Upper lobe of left lung (tissue), 4 donors: ENCODE measurements around the gene LRRC14B.

ENCODE experiments used
- EP300 ChIP-seq, 4 donors: sonication (generic); formaldehyde crosslinking; IDR thresholded peaks; one replicate each; pipeline ENCODE4 v1.5.1; 2017; ENCODE audit warnings: antibody characterized with exemption in 4 of 4, control low read depth in 2 of 4
- POLR2A ChIP-seq, 4 donors: fragments of 450-650 bp; IDR thresholded peaks; one replicate each; pipeline ENCODE4 v1.5.1; 2016 to 2017; ENCODE audit warnings: antibody characterized with exemption in 4 of 4, mild to moderate bottlenecking in 2 of 4
- POLR2AphosphoS5 ChIP-seq, 2 donors: sonication (generic); formaldehyde crosslinking; IDR thresholded peaks; one replicate each; pipeline ENCODE4 v1.5.1; 2017; ENCODE audit warnings: antibody characterized with exemption in 2 of 2
- TF ChIP-seq, protein P1 (sequence below), 6 experiments: fragments of 450-650 bp in 4 of 6; fragments of 200-600 bp in 2 of 6; sonication (generic) in 2 of 6; IDR thresholded peaks; one replicate each; pipeline ENCODE4 v1.5.1; 2016 to 2019; ENCODE audit warnings: antibody characterized with exemption in 6 of 6

GRCh38 chr5:189976-190365 lies 1.3 kb upstream of the LRRC14B start:
- TF ChIP-seq, protein P1, sequence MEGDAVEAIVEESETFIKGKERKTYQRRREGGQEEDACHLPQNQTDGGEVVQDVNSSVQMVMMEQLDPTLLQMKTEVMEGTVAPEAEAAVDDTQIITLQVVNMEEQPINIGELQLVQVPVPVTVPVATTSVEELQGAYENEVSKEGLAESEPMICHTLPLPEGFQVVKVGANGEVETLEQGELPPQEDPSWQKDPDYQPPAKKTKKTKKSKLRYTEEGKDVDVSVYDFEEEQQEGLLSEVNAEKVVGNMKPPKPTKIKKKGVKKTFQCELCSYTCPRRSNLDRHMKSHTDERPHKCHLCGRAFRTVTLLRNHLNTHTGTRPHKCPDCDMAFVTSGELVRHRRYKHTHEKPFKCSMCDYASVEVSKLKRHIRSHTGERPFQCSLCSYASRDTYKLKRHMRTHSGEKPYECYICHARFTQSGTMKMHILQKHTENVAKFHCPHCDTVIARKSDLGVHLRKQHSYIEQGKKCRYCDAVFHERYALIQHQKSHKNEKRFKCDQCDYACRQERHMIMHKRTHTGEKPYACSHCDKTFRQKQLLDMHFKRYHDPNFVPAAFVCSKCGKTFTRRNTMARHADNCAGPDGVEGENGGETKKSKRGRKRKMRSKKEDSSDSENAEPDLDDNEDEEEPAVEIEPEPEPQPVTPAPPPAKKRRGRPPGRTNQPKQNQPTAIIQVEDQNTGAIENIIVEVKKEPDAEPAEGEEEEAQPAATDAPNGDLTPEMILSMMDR (IDR thresholded peaks at IDR 0.05) = no peak
- TF ChIP-seq POLR2A (IDR thresholded peaks at IDR 0.05) = no peak
- no peak for TF ChIP-seq POLR2AphosphoS5 (IDR thresholded peaks at IDR 0.05)
- no peak for TF ChIP-seq EP300 (IDR thresholded peaks at IDR 0.05)
